Skeletal muscle satellite cell (primary cell): ENCODE data around the gene SH3BP5L.
"Not testable (repeated sequence)": the region's sequence is repeated elsewhere in the genome, so short reads cannot be mapped to it uniquely, and the experiment has no call there.

Source experiments
- H3K27me3 ChIP-seq: 2 replicates; pipeline ENCODE4 v1.7.0; 2013; ENCODE audit warnings: low read length; ENCODE audit not compliant: control insufficient read depth, insufficient read depth
- H3K36me3 ChIP-seq: 2 replicates; pipeline ENCODE4 v1.7.0; 2013; ENCODE audit warnings: mild to moderate bottlenecking, control low read depth, low read length; ENCODE audit not compliant: insufficient read depth
- H3K4me1 ChIP-seq: 2 replicates; pipeline ENCODE4 v1.7.0; 2013; ENCODE audit warnings: low read length; ENCODE audit not compliant: control insufficient read depth, insufficient read depth
- H3K4me2 ChIP-seq: 2 replicates; pipeline ENCODE4 v1.7.0; 2013; ENCODE audit warnings: mild to moderate bottlenecking, low read length
- H3K4me3 ChIP-seq: 2 replicates; pipeline ENCODE4 v1.7.0; 2013; ENCODE audit warnings: low read length
- H3K9ac ChIP-seq: 2 replicates; pipeline ENCODE4 v1.7.0; 2013; ENCODE audit warnings: mild to moderate bottlenecking, low read depth, low read length, moderate library complexity
- H3K9me3 ChIP-seq: replicated peaks from 2 replicates; pipeline ENCODE4 v1.7.0; 2013; ENCODE audit warnings: mild to moderate bottlenecking, control low read depth, low read length

The SH3BP5L gene

DNA sequence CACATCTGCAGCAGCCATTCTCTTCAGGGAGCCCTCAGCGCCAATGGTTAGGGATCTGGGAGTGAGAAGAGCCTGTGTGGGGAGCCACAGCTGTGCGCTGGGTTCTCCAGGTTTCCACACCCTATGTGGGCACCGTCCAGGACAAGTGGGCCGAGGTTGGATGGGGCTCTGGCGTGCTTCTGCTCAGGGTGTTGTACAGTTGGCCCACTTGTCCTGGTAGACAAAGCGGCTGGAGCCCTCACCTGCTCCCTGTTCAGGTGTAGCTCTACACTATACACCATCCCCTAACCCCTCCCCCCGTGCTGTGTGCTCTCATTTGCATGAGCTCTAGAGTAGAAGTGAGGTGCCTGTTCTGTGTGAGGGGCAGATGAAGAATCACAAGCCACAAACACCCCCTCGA lies 12.2 kb downstream of the SH3BP5L start:
- H3K36me3 ChIP-seq = peaks cover 60% of the 10 kb centered on the region
- H3K4me1 ChIP-seq = peaks cover 7% of the 10 kb centered on the region
- no peak overlapping the region for H3K4me2 ChIP-seq
- no peak overlapping the region for H3K9ac ChIP-seq
- H3K9me3 ChIP-seq = no peaks in the 10 kb centered on the region
- H3K4me3 ChIP-seq = no peak overlapping the region
- no peaks in the 10 kb centered on the region for H3K27me3 ChIP-seq

DNA sequence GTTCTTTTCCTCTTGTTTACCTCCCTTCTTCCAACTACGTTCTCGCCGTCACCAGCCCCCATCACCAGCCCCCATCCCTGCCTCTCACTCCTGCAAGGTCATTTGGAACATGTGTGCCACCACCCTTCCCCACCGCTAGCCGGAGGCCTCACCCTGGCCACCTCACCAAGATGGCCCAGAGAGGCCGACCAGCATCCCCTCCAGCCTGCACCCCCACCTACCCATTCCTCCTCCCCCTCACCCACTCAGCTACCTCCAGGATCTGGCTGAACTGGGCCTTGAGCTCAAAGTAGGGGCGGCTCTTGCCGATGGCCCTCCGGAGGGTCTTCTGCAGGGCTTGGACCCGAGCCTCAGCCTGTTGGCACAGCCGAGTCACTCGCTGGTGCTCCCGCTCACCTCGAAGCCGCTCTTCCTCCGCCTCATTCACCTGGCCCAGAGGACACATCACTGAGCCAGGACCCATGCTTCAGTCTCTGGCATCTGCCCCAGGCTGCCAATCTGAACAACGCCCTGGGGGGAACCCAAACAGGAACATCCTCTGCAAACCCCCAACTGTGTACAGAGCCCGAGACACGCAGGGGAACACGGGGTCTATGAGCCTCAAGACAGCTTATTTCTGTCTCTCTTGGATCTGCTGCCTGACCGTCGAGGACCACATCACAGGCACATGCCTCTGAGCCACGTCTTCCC lies 12.8 kb downstream of the SH3BP5L start:
- Histone ChIP-seq H3K9ac (no peak overlapping the region), H3K9me3 (no peaks in the 10 kb centered on the region), H3K36me3 (peaks cover 58% of the 10 kb centered on the region), H3K4me3 (no peak overlapping the region), H3K4me1 (peaks cover 7% of the 10 kb centered on the region), H3K4me2 (no peak overlapping the region), H3K27me3 (no peaks in the 10 kb centered on the region)

DNA sequence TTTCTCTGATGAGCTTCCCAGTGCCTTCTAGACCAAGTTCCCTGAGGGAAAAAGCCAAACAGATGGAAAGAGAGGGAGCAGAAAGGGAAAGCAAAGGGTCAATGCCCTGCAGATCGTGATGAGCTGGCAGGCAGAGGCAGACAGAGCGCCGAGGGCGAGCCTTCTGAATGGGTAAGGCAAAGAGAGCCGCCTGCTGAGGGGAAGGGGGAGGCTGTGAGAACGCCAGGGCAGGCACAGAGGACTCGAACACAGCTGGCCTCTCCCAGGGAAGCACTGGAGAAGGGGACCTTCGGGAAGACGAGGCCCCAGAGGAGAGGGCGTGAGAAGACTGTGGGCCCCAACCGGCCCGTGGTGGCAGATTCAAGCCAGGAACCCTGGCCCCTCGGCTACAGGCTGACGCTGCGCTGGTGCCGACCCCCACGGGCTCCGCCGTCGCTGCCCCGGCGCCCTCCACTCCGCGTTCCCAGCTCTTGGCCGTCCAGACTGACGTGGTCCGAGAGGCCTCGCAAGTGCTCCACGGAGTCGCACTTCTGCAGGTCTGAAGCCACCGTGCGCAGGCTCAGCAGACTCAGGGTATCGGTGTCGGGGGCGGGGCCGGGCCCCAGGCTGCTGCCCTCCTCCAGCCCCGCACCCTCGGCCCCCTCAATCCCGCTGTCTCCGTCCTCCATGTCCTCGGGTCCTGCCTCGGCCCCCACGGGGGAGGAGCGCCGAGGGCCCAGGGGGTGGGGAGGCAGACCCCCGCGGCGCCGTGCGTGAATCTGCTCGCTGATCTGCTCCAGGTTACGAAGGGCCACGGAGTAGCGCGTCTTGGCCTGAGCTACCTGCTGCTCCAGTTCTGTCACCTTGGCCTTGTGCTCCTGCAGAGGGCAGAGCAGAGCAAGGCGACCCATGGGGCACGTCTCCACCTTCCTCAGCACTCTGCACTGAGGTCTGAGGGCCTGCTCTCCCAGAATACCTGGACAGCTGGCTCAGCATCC lies 13.9 kb downstream of the SH3BP5L start:
- Histone ChIP-seq H3K9me3 (no peaks in the 10 kb centered on the region), H3K36me3 (peaks cover 48% of the 10 kb centered on the region), H3K4me3 (no peak overlapping the region), H3K9ac (no peak overlapping the region), H3K4me2 (no peak overlapping the region), H3K27me3 (no peaks in the 10 kb centered on the region), H3K4me1 (peaks cover 7% of the 10 kb centered on the region)

DNA sequence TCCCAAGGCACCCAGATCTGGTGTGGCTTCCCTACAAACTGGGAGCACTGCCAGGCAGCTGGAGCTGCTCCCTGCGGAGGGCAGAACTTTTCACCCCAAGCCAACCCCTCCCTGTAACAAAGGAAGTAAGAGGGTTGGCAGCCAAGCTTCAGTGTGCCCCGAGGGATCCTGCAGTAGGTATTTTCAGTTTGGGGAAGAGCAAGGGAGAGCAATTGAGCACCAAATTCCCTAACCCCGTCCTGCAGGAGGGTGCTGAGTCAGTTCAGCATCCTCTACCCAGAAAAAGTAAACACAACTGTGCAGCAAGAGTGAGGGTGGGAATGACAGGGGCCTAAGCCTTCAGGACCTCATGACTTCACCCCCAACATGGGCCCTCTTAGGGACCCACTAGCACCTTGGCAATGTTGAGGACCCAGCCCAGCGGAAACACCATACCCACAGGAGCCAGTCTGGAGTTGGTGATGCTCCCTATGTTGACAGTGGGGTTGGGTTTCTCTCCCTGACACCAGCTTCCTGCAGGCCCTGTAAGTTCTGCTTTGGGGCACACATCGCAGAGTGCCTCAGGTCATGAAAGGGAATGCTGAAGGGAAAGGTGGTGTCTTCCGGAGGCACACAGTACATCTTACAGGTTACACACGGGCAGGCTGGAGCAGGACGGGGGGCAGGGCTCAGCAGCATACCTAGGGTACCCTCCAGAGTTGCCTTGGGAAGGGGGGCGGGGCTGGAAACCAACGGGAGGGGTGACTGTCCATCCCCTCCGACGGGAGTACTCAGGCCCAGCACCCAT lies 14.8 kb downstream of the SH3BP5L start:
- peaks cover 7% of the 10 kb centered on the region for H3K4me1 ChIP-seq
- no peak overlapping the region for H3K9ac ChIP-seq
- no peak overlapping the region for H3K4me3 ChIP-seq
- H3K36me3 ChIP-seq = peaks cover 39% of the 10 kb centered on the region
- H3K9me3 ChIP-seq = no peaks in the 10 kb centered on the region
- no peaks in the 10 kb centered on the region for H3K27me3 ChIP-seq
- no peak overlapping the region for H3K4me2 ChIP-seq

DNA sequence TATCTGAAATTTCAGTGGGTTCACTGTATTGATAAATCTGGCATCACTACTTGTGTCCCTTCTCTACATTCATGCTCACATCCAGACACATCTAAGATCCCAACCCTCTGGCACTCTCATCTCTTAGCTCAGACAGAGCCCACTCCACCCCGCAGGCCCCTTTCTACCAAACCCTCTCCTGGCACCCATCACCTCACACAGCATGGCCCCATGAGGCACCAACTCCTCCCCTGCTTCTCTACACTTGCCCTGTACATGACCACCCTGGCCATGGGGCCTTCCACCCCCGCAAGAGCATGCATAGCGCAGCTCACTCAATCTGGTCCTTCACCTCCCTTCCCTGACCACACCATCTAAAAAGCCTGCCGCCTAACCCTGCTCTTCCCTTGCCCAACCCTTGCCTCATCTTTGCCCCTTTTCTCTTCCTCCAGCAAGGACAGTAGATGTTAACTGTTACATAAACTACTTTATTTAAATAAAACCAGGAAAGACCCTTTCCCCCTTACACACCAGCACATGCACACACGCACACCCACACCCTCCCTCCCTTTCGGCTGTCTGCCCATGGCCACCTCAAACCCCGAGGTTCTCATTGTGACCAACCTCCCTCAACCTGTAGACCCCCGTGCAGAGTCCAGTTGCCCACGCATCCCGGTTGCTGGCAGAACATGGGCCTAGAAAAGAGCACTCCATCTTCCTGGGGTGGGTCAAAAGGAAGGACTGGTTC lies 15.6 kb downstream of the SH3BP5L start:
- Histone ChIP-seq H3K27me3 (no peaks in the 10 kb centered on the region), H3K4me1 (peaks cover 7% of the 10 kb centered on the region), H3K4me2 (no peak overlapping the region)

DNA sequence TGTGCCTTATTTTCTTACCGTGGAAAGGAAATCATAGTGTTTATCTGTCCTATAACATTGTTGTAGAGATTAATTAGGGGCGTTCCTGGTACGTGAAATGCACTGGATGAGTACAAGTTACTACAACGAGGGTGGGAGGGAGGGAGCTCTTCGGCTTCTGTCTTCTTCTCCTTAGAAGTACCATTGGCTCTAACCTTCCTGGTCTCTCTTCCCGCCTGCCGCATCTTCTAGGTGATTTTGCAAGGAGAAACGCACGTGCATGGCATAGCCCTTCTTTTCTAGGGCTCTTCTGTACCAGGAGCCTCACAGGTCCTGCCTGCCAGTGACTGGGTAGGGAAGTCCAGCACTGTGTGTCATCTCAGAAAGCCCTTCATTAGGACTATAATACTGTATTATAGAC lies 16.8 kb downstream of the SH3BP5L start:
- Histone ChIP-seq H3K36me3 (peaks cover 19% of the 10 kb centered on the region), H3K9ac (no peak overlapping the region), H3K9me3 (no peaks in the 10 kb centered on the region), H3K4me1 (peaks cover 7% of the 10 kb centered on the region), H3K27me3 (no peaks in the 10 kb centered on the region), H3K4me3 (no peak overlapping the region), H3K4me2 (no peak overlapping the region)

More for the DNA sequence above, 15.6 kb downstream of the SH3BP5L start:
- Histone ChIP-seq H3K9ac (no peak overlapping the region), H3K4me3 (no peak overlapping the region), H3K36me3 (peaks cover 32% of the 10 kb centered on the region), H3K9me3 (no peaks in the 10 kb centered on the region)

DNA sequence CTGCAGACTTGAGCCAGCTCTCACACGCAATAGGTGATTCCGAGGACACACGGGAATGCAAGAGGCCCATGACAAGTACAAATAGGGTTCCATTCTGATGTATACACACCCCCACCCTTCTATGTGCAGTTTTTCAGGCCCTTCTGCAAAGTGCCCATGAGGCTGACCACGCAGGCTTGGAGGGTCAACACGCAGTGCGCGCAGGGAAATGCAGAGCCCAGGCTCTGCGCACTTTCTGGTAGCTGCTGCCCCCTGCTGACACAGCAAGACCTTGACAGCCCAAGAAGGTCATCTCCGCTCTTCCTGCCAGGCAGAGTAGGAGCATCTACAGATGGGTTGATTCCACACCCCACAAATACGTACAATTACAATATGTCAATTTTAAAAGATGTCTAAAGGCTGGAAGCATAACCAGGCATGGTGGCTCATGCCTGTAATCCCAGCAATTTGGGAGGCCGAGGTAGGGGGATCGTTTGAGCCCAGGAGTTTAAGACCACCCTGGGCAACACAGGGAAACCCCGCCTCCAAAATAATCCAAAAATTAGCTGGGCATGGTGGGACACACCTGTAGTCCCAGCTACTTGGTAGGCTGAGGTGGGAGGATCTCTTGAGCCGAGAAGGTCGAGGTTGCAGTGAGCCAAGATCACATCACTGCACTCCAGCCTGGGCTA lies 18.5 kb downstream of the SH3BP5L start:
- Histone ChIP-seq H3K9me3 (no peaks in the 10 kb centered on the region), H3K4me3 (no peak overlapping the region), H3K9ac (no peak overlapping the region), H3K4me1 (peaks cover 7% of the 10 kb centered on the region), H3K4me2 (no peak overlapping the region), H3K27me3 (no peaks in the 10 kb centered on the region), H3K36me3 (peaks cover 3% of the 10 kb centered on the region)

DNA sequence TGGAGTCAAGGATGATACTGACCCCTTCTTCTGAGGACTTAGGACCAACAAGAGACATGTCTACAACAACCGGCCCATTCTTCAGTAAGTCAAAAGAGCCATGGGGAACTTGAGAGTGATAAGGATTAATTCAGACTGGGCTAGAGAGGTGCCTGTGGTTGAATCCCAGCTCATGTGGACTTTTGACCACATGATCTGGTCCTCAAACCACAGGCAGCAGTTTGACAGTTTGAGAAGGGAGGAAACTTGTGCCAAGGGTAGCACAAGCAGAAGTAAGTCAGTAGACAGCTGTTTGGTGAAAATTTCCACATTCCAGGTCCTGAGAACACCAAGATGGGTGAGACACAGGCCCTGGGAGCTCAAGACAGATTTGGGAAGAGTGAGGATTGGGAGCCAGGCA lies 19.8 kb downstream of the SH3BP5L start:
- peaks cover 4% of the 10 kb centered on the region for H3K4me1 ChIP-seq
- no peaks in the 10 kb centered on the region for H3K9me3 ChIP-seq
- H3K36me3 ChIP-seq = no peaks in the 10 kb centered on the region
- no peak overlapping the region for H3K4me2 ChIP-seq
- no peak overlapping the region for H3K4me3 ChIP-seq
- no peaks in the 10 kb centered on the region for H3K27me3 ChIP-seq
- no peak overlapping the region for H3K9ac ChIP-seq

DNA sequence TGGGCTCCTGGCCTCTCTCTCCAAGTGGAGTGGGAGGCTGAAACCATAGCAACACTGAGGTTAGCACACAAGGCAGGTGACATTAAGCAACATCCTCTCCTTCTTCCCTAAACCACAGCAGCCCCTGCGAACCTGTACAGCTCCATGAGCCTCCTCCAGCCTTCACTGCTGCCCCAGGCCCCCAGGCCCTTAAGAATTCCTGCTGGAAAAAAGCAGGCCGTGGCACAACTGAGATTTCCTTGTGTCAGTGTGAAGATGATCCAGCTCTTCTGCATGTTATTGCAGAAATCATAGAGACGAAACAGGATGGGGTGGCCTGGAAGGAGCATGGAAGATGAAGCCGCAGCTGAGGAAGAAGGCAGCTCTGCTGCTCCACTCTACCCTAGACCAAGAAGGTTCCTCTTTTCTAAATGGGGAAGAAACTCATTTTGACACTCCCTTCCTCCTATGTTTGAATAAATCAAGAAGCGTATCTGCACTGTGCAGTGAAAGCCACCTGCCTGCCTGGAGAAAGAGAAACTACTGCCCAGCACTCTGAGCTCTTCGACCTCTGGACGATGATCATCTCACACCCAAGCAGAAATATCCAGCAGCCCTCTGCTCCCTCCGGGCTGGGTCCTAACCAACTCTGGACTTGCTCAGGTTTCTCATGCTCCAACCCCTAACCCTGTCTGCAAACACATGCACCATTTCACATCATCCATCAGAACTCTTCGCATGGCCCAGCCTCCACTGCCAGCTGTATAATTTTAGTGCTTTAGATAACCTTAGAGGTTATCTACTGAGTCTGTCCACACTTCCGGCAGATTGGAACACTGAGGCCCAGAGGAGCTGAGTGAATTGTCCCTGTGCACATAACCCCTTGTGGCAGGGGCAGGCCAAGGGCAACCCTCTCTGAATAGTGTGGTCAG lies 20.7 kb downstream of the SH3BP5L start:
- no peak overlapping the region for H3K9ac ChIP-seq
- H3K36me3 ChIP-seq = no peaks in the 10 kb centered on the region
- H3K4me1 ChIP-seq = no peaks in the 10 kb centered on the region
- no peak overlapping the region for H3K4me2 ChIP-seq
- H3K4me3 ChIP-seq = no peak overlapping the region
- H3K9me3 ChIP-seq = no peaks in the 10 kb centered on the region
- H3K27me3 ChIP-seq = no peaks in the 10 kb centered on the region

DNA sequence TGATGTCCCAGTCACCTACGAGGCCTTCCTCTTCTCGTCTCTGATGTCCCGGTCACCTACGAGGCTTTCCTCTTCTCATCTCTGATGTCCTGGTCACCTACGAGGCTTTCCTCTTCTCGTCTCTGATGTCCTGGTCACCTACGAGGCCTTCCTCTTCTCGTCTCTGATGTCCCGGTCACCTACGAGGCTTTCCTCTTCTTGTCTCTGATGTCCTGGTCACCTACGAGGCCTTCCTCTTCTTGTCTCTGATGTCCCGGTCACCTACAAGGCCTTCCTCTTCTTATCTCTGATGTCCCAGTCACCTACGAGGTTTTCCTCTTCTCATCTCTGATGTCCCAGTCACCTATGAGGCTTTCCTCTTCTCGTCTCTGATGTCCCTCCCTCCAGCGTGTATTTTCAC lies 22.2 kb downstream of the SH3BP5L start:
- H3K9ac ChIP-seq, H3K27me3 ChIP-seq, H3K9me3 ChIP-seq, H3K4me2 ChIP-seq, H3K4me1 ChIP-seq, H3K4me3 ChIP-seq, H3K36me3 ChIP-seq: not testable (repeated sequence)
